HG03139 (cell line): ENCODE data around the gene MCFD2.

Experiments
- ATAC-seq: cut with Tn5 transposase; IDR thresholded peaks from one replicate; pipeline ENCODE4 v1.9.1; 2021; ENCODE audit not compliant: unreplicated experiment

MCFD2 gene

DNA sequence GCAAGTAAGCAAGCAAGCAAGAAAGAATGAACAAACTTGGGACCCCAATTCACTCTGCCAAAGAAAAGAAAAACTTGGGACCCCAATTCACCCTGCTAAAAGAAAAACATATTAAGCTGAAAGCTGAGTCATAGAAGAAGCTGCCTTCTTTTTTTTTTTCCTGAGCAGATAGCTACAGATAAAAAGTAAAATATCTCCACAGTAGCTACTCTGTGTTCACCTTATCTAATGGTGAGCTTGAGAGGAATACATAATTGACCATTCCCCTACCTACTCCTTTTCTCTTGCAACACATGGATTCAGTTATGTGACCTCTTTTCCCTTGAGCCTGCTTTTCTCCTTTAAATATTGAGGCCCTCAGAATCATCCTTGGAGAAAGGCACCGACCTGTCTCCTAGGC lies 63.0 kb downstream of the MCFD2 start:
- ATAC-seq: no peak

DNA sequence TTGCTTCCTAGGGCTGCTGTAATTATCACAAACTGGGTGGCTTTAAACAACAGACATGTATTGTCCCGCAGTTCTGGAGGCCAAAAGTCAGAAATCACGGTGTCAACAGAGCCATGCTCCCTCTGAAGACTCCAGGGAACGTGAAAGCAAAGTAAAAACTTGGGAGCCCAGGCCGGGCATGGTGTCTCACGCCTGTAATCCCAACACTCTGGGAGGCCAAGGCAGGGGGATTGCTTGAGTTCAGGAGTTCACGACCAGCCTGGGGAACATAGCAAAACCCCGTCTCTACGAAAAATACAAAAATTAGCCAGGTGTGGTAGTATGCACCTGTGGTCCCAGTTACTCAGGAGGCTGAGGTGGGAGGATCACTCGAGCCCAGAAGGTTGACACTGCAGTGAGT lies 63.5 kb downstream of the MCFD2 start:
- ATAC-seq: no peak
